ENCODE results near the gene ZGLP1. TPM values are rescaled to one million over a fixed set of nuclear protein-coding genes. Genes with fewer than 3 reads are reported as not detected.
A peak's percentile ranks its signal among the peaks of the same experiment; 100 is the strongest.

ZGLP1 gene
- total and polyA plus RNA-seq, 2 of the 13 experiments (the other 11 are each of a cell fraction or from before 2014, with no cell fraction given) = 2.4 to 3.0 TPM

DNA sequence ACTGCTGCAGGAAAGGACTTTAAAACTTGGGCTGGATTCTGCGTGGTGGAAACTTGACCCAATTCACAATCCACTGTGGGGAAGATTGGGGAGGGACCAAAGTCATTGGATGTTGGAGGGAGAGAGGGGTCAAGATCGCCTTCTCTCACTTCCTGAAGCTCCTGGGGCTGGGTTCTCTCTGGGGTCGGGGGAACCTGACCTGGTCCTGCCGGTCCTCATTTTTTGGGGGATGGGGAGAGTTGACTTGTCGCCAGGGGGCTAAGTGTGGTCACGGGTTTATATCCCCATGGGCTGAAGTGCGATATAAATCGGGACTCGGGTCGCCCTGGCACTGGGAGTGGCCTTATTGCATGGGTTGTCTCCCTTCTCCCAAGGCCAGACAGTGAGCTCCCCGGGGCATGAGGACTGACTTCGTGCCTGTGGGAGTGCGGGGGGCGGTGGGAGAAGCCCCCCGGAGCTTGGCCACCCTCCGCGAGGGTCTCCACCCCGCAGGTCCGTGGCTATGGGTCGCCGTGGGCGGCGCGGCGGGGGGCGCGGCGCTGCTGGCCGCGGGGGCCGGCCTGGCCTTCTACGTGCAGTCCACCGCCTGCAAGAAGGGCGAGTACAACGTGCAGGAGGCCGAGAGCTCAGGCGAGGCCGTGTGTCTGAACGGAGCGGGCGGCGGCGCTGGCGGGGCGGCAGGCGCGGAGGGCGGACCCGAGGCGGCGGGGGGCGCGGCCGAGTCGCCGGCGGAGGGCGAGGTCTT, 13.6 kb downstream of the ZGLP1 start (continued):
- TF ChIP-seq, protein P1, sequence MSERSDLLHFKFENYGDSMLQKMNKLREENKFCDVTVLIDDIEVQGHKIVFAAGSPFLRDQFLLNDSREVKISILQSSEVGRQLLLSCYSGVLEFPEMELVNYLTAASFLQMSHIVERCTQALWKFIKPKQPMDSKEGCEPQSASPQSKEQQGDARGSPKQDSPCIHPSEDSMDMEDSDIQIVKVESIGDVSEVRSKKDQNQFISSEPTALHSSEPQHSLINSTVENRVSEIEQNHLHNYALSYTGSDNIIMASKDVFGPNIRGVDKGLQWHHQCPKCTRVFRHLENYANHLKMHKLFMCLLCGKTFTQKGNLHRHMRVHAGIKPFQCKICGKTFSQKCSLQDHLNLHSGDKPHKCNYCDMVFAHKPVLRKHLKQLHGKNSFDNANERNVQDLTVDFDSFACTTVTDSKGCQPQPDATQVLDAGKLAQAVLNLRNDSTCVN (CRISPR knock-in tag; IDR thresholded peaks at IDR 0.05; ENCODE audit: borderline replicate concordance) = no peak
- peak; percentile 67; the same call in 1 of the 2 replicates for TF ChIP-seq ZC3H13 (CRISPR knock-in tag; IDR thresholded peaks at IDR 0.05)
- no peak for TF ChIP-seq ZNF678 (CRISPR knock-in tag; IDR thresholded peaks at IDR 0.05)
- no peak for TF ChIP-seq ZNF383 (CRISPR knock-in tag; IDR thresholded peaks at IDR 0.05; ENCODE audit: borderline replicate concordance)
- 0 out of 2 replicates have a peak, but pooled peaks have one; percentile 32 for TF ChIP-seq GLI4 (CRISPR knock-in tag; IDR thresholded peaks at IDR 0.05; ENCODE audit: borderline replicate concordance)
- TF ChIP-seq IKZF1 (IDR thresholded peaks at IDR 0.05) = no peak
- TF ChIP-seq, protein P2, sequence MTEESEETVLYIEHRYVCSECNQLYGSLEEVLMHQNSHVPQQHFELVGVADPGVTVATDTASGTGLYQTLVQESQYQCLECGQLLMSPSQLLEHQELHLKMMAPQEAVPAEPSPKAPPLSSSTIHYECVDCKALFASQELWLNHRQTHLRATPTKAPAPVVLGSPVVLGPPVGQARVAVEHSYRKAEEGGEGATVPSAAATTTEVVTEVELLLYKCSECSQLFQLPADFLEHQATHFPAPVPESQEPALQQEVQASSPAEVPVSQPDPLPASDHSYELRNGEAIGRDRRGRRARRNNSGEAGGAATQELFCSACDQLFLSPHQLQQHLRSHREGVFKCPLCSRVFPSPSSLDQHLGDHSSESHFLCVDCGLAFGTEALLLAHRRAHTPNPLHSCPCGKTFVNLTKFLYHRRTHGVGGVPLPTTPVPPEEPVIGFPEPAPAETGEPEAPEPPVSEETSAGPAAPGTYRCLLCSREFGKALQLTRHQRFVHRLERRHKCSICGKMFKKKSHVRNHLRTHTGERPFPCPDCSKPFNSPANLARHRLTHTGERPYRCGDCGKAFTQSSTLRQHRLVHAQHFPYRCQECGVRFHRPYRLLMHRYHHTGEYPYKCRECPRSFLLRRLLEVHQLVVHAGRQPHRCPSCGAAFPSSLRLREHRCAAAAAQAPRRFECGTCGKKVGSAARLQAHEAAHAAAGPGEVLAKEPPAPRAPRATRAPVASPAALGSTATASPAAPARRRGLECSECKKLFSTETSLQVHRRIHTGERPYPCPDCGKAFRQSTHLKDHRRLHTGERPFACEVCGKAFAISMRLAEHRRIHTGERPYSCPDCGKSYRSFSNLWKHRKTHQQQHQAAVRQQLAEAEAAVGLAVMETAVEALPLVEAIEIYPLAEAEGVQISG (CRISPR knock-in tag; IDR thresholded peaks at IDR 0.05) = 0 out of 2 replicates have a peak, but pooled peaks have one; percentile 28
- TF ChIP-seq ZNF562 (CRISPR knock-in tag; IDR thresholded peaks at IDR 0.05; ENCODE audit: borderline replicate concordance) = 0 out of 2 replicates have a peak, but pooled peaks have one; percentile 61
- TF ChIP-seq ZNF879 (CRISPR knock-in tag; IDR thresholded peaks at IDR 0.05) = no peak
- TF ChIP-seq ZNF34 (CRISPR knock-in tag; IDR thresholded peaks at IDR 0.05; ENCODE audit: borderline replicate concordance) = no peak
- TF ChIP-seq SP4 (CRISPR knock-in tag; IDR thresholded peaks at IDR 0.05) = peak; percentile 46
- TF ChIP-seq ZNF749 (CRISPR knock-in tag; IDR thresholded peaks at IDR 0.05; ENCODE audit: borderline replicate concordance) = 0 out of 2 replicates have a peak, but pooled peaks have one; percentile 76
- no peak for TF ChIP-seq PHF21A (CRISPR knock-in tag; IDR thresholded peaks at IDR 0.05)
- TF ChIP-seq, protein P3, sequence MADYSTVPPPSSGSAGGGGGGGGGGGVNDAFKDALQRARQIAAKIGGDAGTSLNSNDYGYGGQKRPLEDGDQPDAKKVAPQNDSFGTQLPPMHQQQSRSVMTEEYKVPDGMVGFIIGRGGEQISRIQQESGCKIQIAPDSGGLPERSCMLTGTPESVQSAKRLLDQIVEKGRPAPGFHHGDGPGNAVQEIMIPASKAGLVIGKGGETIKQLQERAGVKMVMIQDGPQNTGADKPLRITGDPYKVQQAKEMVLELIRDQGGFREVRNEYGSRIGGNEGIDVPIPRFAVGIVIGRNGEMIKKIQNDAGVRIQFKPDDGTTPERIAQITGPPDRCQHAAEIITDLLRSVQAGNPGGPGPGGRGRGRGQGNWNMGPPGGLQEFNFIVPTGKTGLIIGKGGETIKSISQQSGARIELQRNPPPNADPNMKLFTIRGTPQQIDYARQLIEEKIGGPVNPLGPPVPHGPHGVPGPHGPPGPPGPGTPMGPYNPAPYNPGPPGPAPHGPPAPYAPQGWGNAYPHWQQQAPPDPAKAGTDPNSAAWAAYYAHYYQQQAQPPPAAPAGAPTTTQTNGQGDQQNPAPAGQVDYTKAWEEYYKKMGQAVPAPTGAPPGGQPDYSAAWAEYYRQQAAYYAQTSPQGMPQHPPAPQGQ (CRISPR knock-in tag; IDR thresholded peaks at IDR 0.05; ENCODE audit: borderline replicate concordance) = no peak
- no peak for TF ChIP-seq ZNF337 (CRISPR knock-in tag; IDR thresholded peaks at IDR 0.05; ENCODE audit: borderline replicate concordance, low read depth)
- TF ChIP-seq, protein P4, sequence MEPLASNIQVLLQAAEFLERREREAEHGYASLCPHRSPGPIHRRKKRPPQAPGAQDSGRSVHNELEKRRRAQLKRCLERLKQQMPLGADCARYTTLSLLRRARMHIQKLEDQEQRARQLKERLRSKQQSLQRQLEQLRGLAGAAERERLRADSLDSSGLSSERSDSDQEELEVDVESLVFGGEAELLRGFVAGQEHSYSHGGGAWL (CRISPR knock-in tag; IDR thresholded peaks at IDR 0.05) = no peak
- TF ChIP-seq ZNF331 (CRISPR knock-in tag; IDR thresholded peaks at IDR 0.05) = peak; percentile 31; the same call in 1 of the 2 replicates
- no peak for TF ChIP-seq NFATC3 (CRISPR knock-in tag; IDR thresholded peaks at IDR 0.05)
- TF ChIP-seq ZNF33B (CRISPR knock-in tag; IDR thresholded peaks at IDR 0.05) = no peak
- TF ChIP-seq LCORL (IDR thresholded peaks at IDR 0.05) = no peak
- TF ChIP-seq LCORL (CRISPR knock-in tag; IDR thresholded peaks at IDR 0.05) = no peak
- TF ChIP-seq RARA (CRISPR knock-in tag; IDR thresholded peaks at IDR 0.05) = 0 out of 2 replicates have a peak, but pooled peaks have one; percentile 4
- TF ChIP-seq CENPT (CRISPR knock-in tag; IDR thresholded peaks at IDR 0.05; ENCODE audit: low read depth) = no peak
- no peak for TF ChIP-seq ZNF138 (CRISPR knock-in tag; IDR thresholded peaks at IDR 0.05; ENCODE audit: low read depth)

All from HepG2 (cell line).